Liver (tissue), 3 donors: ENCODE measurements around the gene CUX1.

ENCODE experiments used
- CTCF ChIP-seq: fragments of 150-350 bp; IDR thresholded peaks from 2 replicates; pipeline ENCODE4 v1.5.1; 2017; ENCODE audit warnings: improper control_type of control experiment, low read depth, low read length; ENCODE audit not compliant: missing input control
- REST ChIP-seq: IDR thresholded peaks from 2 replicates; pipeline ENCODE4 v1.6.1; 2016; ENCODE audit warnings: antibody characterized with exemption, mild to moderate bottlenecking
- TAF1 ChIP-seq: conservative IDR thresholded peaks from 2 replicates; pipeline ENCODE4 v1.6.1; 2016; ENCODE audit warnings: antibody characterized with exemption, mild to moderate bottlenecking
- ZBTB33 ChIP-seq: IDR thresholded peaks from 2 replicates; pipeline ENCODE4 v1.6.1; 2016; ENCODE audit warnings: antibody characterized with exemption
- donor health status: healthy.
- donor health status: healthy.

GRCh38 chr7:102241431-102241830, 424.0 kb downstream of the CUX1 start:
- TF ChIP-seq CTCF (no peak), TAF1 (no peak), REST (no peak), ZBTB33 (no peak)
